GM20000 (cell line): ENCODE data around the gene DIP2C.
"Not testable (repeated sequence)": the region's sequence is repeated elsewhere in the genome, so short reads cannot be mapped to it uniquely, and the experiment has no call there.

Experiments
- DNase-seq: peaks from one replicate; pipeline ENCODE4 v3.0.0; 2012; ENCODE audit warnings: low spot score
- TF ChIP-seq, protein P1 (sequence below): IDR thresholded peaks from 2 replicates; pipeline ENCODE4 v1.5.1; 2012; ENCODE audit warnings: mild to moderate bottlenecking, control low read depth; ENCODE audit errors: extremely low read depth, missing control alignments

DIP2C gene

GRCh38 chr10:636769-637168, 52.7 kb downstream of the DIP2C start:
- no peak for DNase-seq
- TF ChIP-seq, protein P1, sequence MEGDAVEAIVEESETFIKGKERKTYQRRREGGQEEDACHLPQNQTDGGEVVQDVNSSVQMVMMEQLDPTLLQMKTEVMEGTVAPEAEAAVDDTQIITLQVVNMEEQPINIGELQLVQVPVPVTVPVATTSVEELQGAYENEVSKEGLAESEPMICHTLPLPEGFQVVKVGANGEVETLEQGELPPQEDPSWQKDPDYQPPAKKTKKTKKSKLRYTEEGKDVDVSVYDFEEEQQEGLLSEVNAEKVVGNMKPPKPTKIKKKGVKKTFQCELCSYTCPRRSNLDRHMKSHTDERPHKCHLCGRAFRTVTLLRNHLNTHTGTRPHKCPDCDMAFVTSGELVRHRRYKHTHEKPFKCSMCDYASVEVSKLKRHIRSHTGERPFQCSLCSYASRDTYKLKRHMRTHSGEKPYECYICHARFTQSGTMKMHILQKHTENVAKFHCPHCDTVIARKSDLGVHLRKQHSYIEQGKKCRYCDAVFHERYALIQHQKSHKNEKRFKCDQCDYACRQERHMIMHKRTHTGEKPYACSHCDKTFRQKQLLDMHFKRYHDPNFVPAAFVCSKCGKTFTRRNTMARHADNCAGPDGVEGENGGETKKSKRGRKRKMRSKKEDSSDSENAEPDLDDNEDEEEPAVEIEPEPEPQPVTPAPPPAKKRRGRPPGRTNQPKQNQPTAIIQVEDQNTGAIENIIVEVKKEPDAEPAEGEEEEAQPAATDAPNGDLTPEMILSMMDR: no peak

DNA sequence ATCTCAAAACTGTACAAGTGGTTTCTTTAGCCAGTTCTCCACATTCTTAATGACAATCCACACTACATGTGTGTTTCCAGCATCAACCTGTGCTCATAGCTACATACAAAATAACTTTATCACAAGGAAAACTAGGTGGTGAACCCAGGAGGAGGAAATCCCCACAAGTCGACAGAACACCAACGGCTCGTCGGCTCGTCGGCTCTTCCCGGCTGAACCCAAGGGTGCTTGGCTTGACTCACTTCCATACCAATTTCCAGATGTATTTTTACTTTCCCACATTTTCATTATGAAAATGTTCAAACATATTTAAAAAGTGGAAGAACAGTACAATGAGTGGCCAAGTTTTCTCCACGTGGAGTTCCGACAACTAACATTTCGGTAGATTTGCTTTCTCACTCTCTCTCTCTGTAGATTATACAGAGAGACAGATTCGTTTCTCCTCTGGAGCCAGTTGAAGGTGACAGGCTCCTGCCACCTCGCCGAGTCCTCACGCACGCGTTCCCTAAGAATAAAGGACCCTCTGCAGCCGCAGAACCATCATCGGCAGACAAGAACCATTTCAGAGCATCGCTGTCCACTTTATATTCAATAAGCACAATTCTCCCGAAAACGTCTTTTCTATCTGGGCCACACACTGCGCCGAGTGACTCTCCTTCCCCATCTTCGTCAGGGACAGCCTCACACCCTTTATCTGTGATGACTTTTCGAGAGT, 53.3 kb downstream of the DIP2C start:
- TF ChIP-seq, protein P1: no peak
- DNase-seq: no peak

GRCh38 chr10:635088-635861, 54.2 kb downstream of the DIP2C start:
- no peak for DNase-seq
- TF ChIP-seq, protein P1: no peak

DNA sequence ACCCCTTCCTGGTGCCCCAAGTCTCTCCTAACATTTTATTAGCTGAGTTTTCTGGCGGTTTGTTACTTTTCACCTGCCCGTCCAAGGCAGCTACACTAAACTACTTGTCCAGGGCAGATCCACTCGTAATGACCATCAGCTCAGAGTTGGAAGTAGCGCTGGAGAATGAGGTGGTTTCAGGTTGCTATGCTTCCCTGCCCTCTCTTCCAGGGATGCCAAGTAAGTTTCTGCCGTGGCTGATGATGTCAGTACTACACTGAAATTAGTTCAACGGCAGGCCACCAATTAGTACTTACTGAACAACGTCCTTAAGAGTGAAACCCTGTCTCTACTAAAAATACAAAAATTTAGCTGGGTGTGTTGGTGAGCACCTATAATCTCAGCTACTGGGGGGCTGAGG, 55.2 kb downstream of the DIP2C start:
- TF ChIP-seq, protein P1: no peak
- DNase-seq: no peak

DNA sequence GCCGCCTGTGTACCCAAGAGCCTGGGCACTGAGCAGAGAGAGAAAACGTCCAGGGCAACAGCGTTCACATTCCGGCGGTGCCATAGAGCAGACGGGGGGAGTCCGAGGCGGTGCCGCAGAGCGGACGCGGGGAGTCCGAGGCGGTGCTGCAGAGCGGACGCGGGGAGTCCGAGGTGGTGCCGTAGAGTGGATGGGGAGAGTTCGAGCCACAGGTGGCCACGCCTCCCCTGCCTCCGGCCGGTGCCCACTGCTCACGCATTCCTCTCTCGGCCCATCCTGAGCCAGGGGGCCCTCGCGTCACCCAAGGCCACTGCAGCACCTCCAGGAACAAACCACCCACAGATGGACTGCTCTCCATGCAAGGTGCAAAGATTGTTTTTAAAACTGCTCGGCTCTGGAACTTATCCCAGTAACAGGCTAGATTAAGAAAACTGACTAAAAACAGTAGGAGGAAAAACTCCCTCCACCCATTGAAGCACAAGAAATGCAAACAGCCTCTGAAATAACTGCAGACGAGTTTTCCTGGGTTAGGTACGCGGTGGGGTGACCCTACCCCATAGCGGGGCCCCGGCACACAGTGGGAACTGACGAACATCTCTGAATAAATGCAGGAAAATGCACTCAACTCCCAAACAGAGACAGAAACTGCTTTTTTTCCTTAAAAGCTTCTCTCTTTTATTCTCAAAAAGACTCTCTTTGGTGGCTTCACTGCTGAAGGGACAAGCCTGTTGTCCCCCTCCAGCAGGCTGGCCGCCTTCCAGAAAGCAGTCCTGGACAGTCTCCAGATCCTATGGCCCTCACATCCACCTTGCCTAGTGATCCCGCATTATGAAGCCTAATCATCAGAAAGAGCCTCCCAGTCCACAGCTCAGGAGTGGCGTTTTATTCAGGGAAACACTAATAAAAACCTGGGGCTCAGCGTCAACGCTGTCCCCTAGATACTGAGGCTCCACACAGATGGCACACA, 55.9 kb downstream of the DIP2C start:
- no peak for DNase-seq
- TF ChIP-seq, protein P1: no peak

DNA sequence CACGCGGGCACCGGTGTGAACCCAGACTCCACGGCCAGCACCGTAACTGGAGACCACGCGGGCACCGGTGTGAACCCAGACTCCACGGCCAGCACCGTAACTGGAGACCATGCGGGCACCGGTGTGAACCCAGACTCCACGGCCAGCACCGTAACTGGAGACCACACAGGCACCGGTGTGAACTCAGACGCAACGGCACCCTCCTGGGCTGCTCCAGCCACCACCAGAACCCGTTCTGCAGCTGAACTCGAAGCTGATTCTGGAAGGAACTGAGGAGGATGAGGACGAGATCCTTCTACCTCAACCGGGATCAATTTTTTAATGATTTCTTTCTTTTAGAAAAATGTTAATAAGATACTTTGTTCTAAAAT, 56.7 kb downstream of the DIP2C start:
- DNase-seq: not testable (repeated sequence)

DNA sequence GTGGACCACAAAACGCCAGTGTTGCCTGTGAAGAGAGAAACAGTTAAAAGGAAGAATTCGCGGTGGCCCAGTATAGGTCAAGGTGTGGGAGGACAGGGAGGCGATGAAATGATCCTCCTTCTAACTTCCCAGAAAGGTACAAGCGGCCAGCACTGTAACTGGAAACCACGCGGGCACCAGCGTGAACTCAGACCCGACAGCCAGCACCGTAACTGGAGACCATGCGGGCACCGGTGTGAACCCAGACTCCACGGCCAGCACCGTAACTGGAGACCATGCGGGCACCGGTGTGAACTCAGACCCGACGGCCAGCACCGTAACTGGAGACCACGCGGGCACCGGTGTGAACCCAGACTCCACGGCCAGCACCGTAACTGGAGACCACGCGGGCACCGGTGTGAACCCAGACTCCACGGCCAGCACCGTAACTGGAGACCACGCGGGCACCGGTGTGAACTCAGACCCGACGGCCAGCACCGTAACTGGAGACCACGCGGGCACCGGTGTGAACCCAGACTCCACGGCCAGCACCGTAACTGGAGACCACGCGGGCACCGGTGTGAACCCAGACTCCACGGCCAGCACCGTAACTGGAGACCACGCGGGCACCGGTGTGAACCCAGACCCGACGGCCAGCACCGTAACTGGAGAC, 57.2 kb downstream of the DIP2C start:
- DNase-seq: not testable (repeated sequence)
